ENCODE measurements around the gene S100A16.

The S100A16 gene

GRCh38 chr1:153568367-153569099 lies 44.4 kb downstream of the S100A16 start:
- peak overlapping the region; percentile 34 for H3K4me3 ChIP-seq (ENCODE audit: low read depth, low read length)
- TF ChIP-seq, protein P1, sequence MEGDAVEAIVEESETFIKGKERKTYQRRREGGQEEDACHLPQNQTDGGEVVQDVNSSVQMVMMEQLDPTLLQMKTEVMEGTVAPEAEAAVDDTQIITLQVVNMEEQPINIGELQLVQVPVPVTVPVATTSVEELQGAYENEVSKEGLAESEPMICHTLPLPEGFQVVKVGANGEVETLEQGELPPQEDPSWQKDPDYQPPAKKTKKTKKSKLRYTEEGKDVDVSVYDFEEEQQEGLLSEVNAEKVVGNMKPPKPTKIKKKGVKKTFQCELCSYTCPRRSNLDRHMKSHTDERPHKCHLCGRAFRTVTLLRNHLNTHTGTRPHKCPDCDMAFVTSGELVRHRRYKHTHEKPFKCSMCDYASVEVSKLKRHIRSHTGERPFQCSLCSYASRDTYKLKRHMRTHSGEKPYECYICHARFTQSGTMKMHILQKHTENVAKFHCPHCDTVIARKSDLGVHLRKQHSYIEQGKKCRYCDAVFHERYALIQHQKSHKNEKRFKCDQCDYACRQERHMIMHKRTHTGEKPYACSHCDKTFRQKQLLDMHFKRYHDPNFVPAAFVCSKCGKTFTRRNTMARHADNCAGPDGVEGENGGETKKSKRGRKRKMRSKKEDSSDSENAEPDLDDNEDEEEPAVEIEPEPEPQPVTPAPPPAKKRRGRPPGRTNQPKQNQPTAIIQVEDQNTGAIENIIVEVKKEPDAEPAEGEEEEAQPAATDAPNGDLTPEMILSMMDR (IDR thresholded peaks at IDR 0.05; ENCODE audit: low read depth, low read length), result peak; percentile 100
- peak; percentile 99 for DNase-seq
- no peaks in the 10 kb centered on the region for H3K9me3 ChIP-seq (ENCODE audit: severe bottlenecking)
- H3K27me3 ChIP-seq (ENCODE audit: insufficient read depth, low read depth, severe bottlenecking), result no peaks in the 10 kb centered on the region
- peak overlapping the region; percentile 94 for H3K27ac ChIP-seq
- H3K36me3 ChIP-seq, result no peaks in the 10 kb centered on the region

DNA sequence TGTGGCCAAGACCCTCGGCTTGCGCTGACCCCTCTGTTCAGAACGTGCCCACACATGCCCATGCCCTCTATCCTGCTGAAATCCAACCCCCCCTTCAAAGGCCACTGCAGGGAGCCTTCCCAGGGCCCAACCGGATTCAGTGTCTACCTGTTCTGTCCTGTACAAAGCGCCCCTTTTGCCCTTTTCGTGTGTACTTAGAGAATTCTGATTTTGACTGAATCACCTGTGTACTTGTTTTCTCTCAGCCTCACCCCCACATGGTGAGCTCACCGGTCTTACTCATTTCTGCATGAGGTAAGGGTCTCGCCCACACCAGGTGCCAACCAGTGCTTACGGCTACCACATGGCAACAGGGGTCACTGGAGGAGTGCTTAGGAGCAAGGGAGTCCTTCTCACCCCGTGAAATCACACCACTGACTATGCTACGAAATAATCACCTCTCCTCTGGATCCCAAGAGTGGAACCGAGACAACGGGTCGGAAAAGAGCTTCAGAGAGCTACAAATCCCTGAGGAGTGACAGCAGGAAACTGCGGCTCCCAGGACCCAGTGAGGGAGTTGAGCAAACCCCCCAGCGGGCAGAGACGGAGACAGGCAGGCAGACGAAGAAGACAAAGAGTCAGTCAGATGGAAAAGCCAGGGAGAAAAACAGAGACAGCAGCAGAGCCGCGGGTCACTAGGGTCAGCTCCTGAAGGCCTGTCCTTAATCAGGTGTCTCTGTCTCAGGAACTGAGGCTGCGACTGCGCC lies 45.1 kb downstream of the S100A16 start:
- Histone ChIP-seq H3K27me3 (ENCODE audit: insufficient read depth, low read depth, severe bottlenecking) (no peaks in the 10 kb centered on the region), H3K27ac (peak overlapping the region; percentile 94), H3K36me3 (no peaks in the 10 kb centered on the region), H3K9me3 (ENCODE audit: severe bottlenecking) (no peaks in the 10 kb centered on the region), H3K4me3 (ENCODE audit: low read depth, low read length) (peak overlapping the region; percentile 34)
- peak; percentile 95 for DNase-seq
- TF ChIP-seq, protein P1 (IDR thresholded peaks at IDR 0.05; ENCODE audit: low read depth, low read length), result no peak

GRCh38 chr1:153566414-153567371 lies 46.2 kb downstream of the S100A16 start:
- H3K27ac ChIP-seq, result peak overlapping the region; percentile 94
- H3K36me3 ChIP-seq, result no peaks in the 10 kb centered on the region
- no peaks in the 10 kb centered on the region for H3K27me3 ChIP-seq (ENCODE audit: insufficient read depth, low read depth, severe bottlenecking)
- DNase-seq, result peak; percentile 100
- TF ChIP-seq, protein P1 (IDR thresholded peaks at IDR 0.05; ENCODE audit: low read depth, low read length), result no peak
- no peaks in the 10 kb centered on the region for H3K9me3 ChIP-seq (ENCODE audit: severe bottlenecking)
- no peak overlapping the region for H3K4me3 ChIP-seq (ENCODE audit: low read depth, low read length)

- no peaks in the 10 kb centered on the region for H3K36me3 ChIP-seq
- H3K27ac ChIP-seq, result peak within 1 kb of the TSS; percentile 94
- H3K27me3 ChIP-seq (ENCODE audit: insufficient read depth, low read depth, severe bottlenecking), result no peaks in the 10 kb centered on the region
- peak; percentile 71 for DNase-seq
- H3K4me3 ChIP-seq (ENCODE audit: low read depth, low read length), result no peak within 1 kb of the TSS
- TF ChIP-seq, protein P1 (IDR thresholded peaks at IDR 0.05; ENCODE audit: low read depth, low read length), result no peak
- H3K9me3 ChIP-seq (ENCODE audit: severe bottlenecking), result no peaks in the 10 kb centered on the region
Observed at GRCh38 chr1:153565529-153566374, 47.2 kb downstream of the S100A16 start, which contains the start of gene S100A2. Gene S100A2, minus strand, starts transcription at chr1:153565844. Its CDS starts 1,967 bp downstream, at chr1:153563877.

DNA sequence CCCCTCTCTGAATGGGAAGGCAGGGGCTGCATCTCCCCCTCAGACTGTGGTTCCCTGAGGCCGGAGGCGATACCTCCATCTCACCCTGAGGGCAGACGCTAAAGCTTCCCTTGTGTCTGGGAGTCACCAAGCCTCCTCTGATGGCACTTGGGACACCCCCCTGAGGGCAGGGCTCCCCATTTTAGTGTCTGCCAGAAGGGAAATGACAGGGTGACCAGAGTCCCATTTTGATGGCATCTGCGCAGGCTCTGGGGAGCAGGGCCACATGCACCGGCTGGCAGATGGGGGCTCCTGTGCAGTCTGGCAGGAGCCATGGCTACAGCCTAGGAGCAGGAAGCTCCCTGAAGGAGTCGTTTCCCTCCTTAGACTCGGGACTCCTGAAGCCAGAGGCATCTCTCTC lies 48.9 kb downstream of the S100A16 start:
- Histone ChIP-seq H3K27ac (peak overlapping the region; percentile 94), H3K36me3 (no peaks in the 10 kb centered on the region), H3K27me3 (ENCODE audit: insufficient read depth, low read depth, severe bottlenecking) (no peaks in the 10 kb centered on the region), H3K4me3 (ENCODE audit: low read depth, low read length) (no peak overlapping the region), H3K9me3 (ENCODE audit: severe bottlenecking) (no peaks in the 10 kb centered on the region)
- TF ChIP-seq, protein P1 (IDR thresholded peaks at IDR 0.05; ENCODE audit: low read depth, low read length), result no peak
- DNase-seq, result no peak

Measured in WERI-Rb-1 (cell line).